Measurements from ENCODE around the gene CEP162. TPM values are rescaled to one million over a fixed set of nuclear protein-coding genes. Genes with fewer than 3 reads are reported as not detected.
"Not testable (repeated sequence)": the region's sequence is repeated elsewhere in the genome, so short reads cannot be mapped to it uniquely, and the experiment has no call there.

The CEP162 gene
- total RNA-seq, 1 experiment from 2014 or later, result 7.3 TPM

DNA sequence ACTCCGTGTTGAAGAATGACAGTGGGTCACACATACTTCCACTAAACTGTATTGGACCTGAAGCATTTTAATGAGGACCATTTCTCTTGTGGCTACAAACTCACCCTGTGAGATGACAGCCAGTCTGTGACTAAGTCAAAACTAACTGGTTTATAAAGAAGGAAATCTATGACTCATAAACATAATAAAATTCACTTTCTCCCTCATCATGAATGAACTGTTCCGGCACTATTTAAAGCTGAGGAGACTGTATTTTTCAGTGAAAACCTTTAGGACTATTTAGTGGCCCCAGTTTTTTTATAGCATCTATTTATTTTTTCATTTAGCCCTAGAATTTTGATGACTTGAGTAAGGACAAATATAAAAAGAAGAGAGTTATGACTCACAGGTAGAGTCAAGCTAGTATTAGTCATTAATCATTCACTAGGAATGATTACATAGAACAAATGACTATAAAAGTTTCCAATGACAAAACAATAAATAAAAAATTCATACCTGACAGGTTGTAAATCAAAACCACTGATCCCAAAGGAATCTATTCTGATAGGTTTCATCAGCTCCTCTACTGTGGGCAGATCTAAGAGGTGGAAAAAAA, 34.2 kb downstream of the CEP162 start:
- intact Hi-C loops (cut with micrococcal nuclease; ENCODE audit: unreplicated experiment), result no loop called here
- Mint-ChIP-seq H3K27me3 (ENCODE audit: insufficient read depth, unreplicated experiment) (no peaks in the 10 kb centered on the region), H3K9me3 (ENCODE audit: unreplicated experiment) (no peaks in the 10 kb centered on the region), H3K27ac (ENCODE audit: unreplicated experiment) (no peak overlapping the region), H3K36me3 (ENCODE audit: insufficient read depth, unreplicated experiment) (peaks cover 11% of the 10 kb centered on the region), H3K4me3 (ENCODE audit: unreplicated experiment) (no peak overlapping the region), H3K4me1 (ENCODE audit: low read depth, unreplicated experiment) (no peaks in the 10 kb centered on the region)
- TF ChIP-seq, protein P1, sequence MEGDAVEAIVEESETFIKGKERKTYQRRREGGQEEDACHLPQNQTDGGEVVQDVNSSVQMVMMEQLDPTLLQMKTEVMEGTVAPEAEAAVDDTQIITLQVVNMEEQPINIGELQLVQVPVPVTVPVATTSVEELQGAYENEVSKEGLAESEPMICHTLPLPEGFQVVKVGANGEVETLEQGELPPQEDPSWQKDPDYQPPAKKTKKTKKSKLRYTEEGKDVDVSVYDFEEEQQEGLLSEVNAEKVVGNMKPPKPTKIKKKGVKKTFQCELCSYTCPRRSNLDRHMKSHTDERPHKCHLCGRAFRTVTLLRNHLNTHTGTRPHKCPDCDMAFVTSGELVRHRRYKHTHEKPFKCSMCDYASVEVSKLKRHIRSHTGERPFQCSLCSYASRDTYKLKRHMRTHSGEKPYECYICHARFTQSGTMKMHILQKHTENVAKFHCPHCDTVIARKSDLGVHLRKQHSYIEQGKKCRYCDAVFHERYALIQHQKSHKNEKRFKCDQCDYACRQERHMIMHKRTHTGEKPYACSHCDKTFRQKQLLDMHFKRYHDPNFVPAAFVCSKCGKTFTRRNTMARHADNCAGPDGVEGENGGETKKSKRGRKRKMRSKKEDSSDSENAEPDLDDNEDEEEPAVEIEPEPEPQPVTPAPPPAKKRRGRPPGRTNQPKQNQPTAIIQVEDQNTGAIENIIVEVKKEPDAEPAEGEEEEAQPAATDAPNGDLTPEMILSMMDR (IDR thresholded peaks at IDR 0.05; ENCODE audit: insufficient read depth in 1 of 2, low read depth in 1 of 2, low read length in 1 of 2, severe bottlenecking in 1 of 2, unreplicated experiment in 1 of 2), result no peak
- no peak for DNase-seq
- Histone ChIP-seq H3K4me1 (no peaks in the 10 kb centered on the region), H3K9me3 (no peaks in the 10 kb centered on the region; the same call in 1 of the 2 replicates), H3K36me3 (ENCODE audit: control insufficient read depth, insufficient read depth, low read length) (no peaks in the 10 kb centered on the region; the same call in none of the 2 replicates), H3K4me3 (ENCODE audit: low read depth, low read length) (no peak overlapping the region), H3K27me3 (replicated peaks; ENCODE audit: control insufficient read depth, insufficient read depth, low read length) (no peaks in the 10 kb centered on the region)
- CTCF ChIA-PET, result interaction anchor here (0.7 kb wide), 1 partner anchor 221 kb away, joined by 3 read pairs; no protein-coding TSS in a partner anchor
- BruUV-seq (replicated peaks), result no TSS peak
- POLR2A ChIA-PET, result no interaction called here

DNA sequence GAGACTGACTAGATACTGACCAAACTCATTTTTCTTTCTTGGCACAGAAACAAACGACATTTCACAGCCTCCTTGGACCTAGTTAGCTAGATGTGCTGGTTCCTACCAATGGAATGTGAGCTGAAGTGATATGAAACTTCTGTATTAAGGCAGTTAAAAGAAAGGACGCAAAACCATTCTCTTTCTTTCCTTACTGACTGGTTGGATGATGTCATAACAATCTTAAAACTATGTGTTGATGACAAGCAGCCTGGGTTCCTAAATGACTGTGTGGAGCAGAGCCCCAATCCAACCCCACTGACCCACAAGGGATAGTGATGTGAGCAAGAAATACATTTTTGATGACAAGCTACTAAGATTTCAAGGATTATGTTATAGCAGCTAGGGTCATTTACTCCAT, 35.6 kb downstream of the CEP162 start:
- H3K27me3 Mint-ChIP-seq (ENCODE audit: insufficient read depth, unreplicated experiment), result no peaks in the 10 kb centered on the region
- no peak overlapping the region for H3K4me3 ChIP-seq (ENCODE audit: low read depth, low read length)
- H3K36me3 ChIP-seq (ENCODE audit: control insufficient read depth, insufficient read depth, low read length), result no peaks in the 10 kb centered on the region; the same call in none of the 2 replicates
- no peaks in the 10 kb centered on the region; the same call in 1 of the 2 replicates for H3K9me3 ChIP-seq
- TF ChIP-seq, protein P1 (IDR thresholded peaks at IDR 0.05; ENCODE audit: insufficient read depth in 1 of 2, low read depth in 1 of 2, low read length in 1 of 2, severe bottlenecking in 1 of 2, unreplicated experiment in 1 of 2), result no peak
- CTCF ChIA-PET, result no interaction called here
- BruUV-seq (replicated peaks), result no TSS peak
- H3K4me1 ChIP-seq, result no peaks in the 10 kb centered on the region
- intact Hi-C loops (cut with micrococcal nuclease; ENCODE audit: unreplicated experiment), result no loop called here
- DNase-seq, result no peak
- POLR2A ChIA-PET, result no interaction called here
- no peaks in the 10 kb centered on the region for H3K4me1 Mint-ChIP-seq (ENCODE audit: low read depth, unreplicated experiment)
- H3K27ac Mint-ChIP-seq (ENCODE audit: unreplicated experiment), result no peak overlapping the region
- no peak overlapping the region for H3K4me3 Mint-ChIP-seq (ENCODE audit: unreplicated experiment)
- H3K27me3 ChIP-seq (replicated peaks; ENCODE audit: control insufficient read depth, insufficient read depth, low read length), result no peaks in the 10 kb centered on the region
- no peaks in the 10 kb centered on the region for H3K9me3 Mint-ChIP-seq (ENCODE audit: unreplicated experiment)
- H3K36me3 Mint-ChIP-seq (ENCODE audit: insufficient read depth, unreplicated experiment), result peaks cover 10% of the 10 kb centered on the region

DNA sequence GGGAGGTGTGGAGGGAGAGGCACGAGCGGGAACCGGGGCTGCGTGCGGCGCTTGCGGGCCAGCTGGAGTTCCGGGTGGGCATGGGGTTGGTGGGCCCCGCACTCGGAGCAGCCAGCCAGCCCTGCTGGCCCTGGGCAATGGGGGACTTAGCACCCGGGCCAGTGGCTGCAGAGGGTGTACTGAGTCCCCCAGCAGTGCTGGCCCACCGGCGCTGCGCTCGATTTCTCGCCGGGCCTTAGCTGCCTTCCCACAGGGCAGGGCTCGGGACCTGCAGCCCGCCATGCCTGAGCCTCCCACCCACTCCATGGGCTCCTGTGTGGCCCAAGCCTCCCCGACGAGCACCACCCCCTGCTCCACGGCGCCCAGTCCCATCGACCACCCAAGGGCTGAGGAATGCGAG, 38.1 kb downstream of the CEP162 start:
- H3K4me3 Mint-ChIP-seq (ENCODE audit: unreplicated experiment); H3K27ac Mint-ChIP-seq (ENCODE audit: unreplicated experiment); H3K36me3 ChIP-seq (ENCODE audit: control insufficient read depth, insufficient read depth, low read length); H3K9me3 Mint-ChIP-seq (ENCODE audit: unreplicated experiment); H3K27me3 Mint-ChIP-seq (ENCODE audit: insufficient read depth, unreplicated experiment); H3K4me1 ChIP-seq; POLR2A ChIA-PET; CTCF ChIA-PET; intact Hi-C loops (cut with micrococcal nuclease; ENCODE audit: unreplicated experiment); H3K4me3 ChIP-seq (ENCODE audit: low read depth, low read length); H3K36me3 Mint-ChIP-seq (ENCODE audit: insufficient read depth, unreplicated experiment); DNase-seq; BruUV-seq (replicated peaks); H3K9me3 ChIP-seq; H3K4me1 Mint-ChIP-seq (ENCODE audit: low read depth, unreplicated experiment); H3K27me3 ChIP-seq (replicated peaks; ENCODE audit: control insufficient read depth, insufficient read depth, low read length): not testable (repeated sequence)

DNA sequence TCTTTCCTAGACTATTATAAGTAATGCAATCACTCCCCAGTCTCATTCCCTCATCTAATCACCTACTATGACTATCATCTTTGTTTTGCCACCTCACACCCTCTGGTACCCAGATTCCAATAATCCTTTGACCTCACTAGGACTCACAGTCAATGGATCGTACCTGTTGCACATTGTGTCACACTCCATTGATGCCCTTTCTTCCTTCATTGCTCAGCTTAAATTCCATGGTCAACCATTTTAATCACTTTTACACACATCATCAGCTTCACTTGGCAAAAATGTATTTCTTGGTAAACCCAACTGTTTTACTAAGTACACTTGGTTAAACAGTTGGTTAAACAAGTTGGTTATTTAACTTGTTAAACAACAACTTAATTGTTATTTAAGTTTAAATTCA, 44.0 kb downstream of the CEP162 start:
- Mint-ChIP-seq H3K4me3 (ENCODE audit: unreplicated experiment) (no peak overlapping the region), H3K4me1 (ENCODE audit: low read depth, unreplicated experiment) (no peaks in the 10 kb centered on the region), H3K27me3 (ENCODE audit: insufficient read depth, unreplicated experiment) (no peaks in the 10 kb centered on the region), H3K27ac (ENCODE audit: unreplicated experiment) (no peak overlapping the region), H3K9me3 (ENCODE audit: unreplicated experiment) (no peaks in the 10 kb centered on the region), H3K36me3 (ENCODE audit: insufficient read depth, unreplicated experiment) (no peaks in the 10 kb centered on the region)
- CTCF ChIA-PET, result no interaction called here
- BruUV-seq (replicated peaks), result no TSS peak
- Histone ChIP-seq H3K4me3 (ENCODE audit: low read depth, low read length) (no peak overlapping the region), H3K4me1 (no peaks in the 10 kb centered on the region), H3K36me3 (ENCODE audit: control insufficient read depth, insufficient read depth, low read length) (no peaks in the 10 kb centered on the region), H3K27me3 (replicated peaks; ENCODE audit: control insufficient read depth, insufficient read depth, low read length) (no peaks in the 10 kb centered on the region), H3K9me3 (no peaks in the 10 kb centered on the region)
- intact Hi-C loops (cut with micrococcal nuclease; ENCODE audit: unreplicated experiment), result no loop called here
- POLR2A ChIA-PET, result no interaction called here
- TF ChIP-seq, protein P1 (IDR thresholded peaks at IDR 0.05; ENCODE audit: insufficient read depth in 1 of 2, low read depth in 1 of 2, low read length in 1 of 2, severe bottlenecking in 1 of 2, unreplicated experiment in 1 of 2), result no peak
- no peak for DNase-seq

Data from Caco-2 (cell line).